ENCODE results near the gene EVA1C. TPM values are rescaled to one million over a fixed set of nuclear protein-coding genes. Genes with fewer than 3 reads are reported as not detected.

EVA1C gene
- polyA plus RNA-seq, 1 donor from 2014 or later = 2.1 TPM

DNA sequence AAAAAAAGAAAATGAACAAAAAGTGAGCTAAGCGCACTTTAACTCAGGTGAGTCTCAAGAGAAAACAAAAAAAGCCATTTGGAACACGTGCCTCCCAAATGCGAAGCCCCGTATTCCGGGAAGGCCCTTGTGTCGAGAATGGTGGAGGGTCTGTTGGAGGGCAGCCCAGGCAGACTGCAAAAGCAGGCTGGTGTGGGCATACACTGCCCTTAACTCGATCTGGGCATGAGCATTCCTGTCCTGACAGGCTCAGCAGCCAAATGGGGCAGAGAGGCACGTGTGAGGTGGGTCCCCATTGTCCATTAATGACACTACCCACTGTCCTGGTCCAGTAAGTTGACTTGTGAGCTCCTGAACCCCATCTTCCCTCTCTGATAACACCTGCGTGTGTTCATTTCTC, 57.7 kb downstream of the EVA1C start:
- Histone ChIP-seq H3K4me2 (ENCODE audit: low read length) (no peak overlapping the region), H3K27ac (ENCODE audit: low read length) (no peak overlapping the region), H3F3A (ENCODE audit: insufficient read depth, low read length, poor library complexity, severe bottlenecking) (no peaks in the 10 kb centered on the region), H4K20me1 (ENCODE audit: insufficient read depth) (no peaks in the 10 kb centered on the region), H3K4me3 (ENCODE audit: low read length) (no peak overlapping the region), H3K79me2 (replicated peaks; ENCODE audit: insufficient read depth, low read length) (no peaks in the 10 kb centered on the region), H2AFZ (ENCODE audit: low read depth, low read length) (no peak overlapping the region), H3K36me3 (ENCODE audit: insufficient read depth, low read length) (no peaks in the 10 kb centered on the region), H3K9me2 (ENCODE audit: insufficient read depth, low read length) (no peaks in the 10 kb centered on the region), H3K27me3 (ENCODE audit: insufficient read depth, low read depth, low read length) (no peaks in the 10 kb centered on the region), H3K9ac (ENCODE audit: low read length) (no peak overlapping the region), H3K9me3 (ENCODE audit: low read length) (no peaks in the 10 kb centered on the region)
- TF ChIP-seq RAD21 (conservative IDR thresholded peaks at IDR 0.05) = no peak
- TF ChIP-seq EZH2 (IDR thresholded peaks at IDR 0.05; ENCODE audit: borderline replicate concordance, insufficient read depth, low read length, poor library complexity, severe bottlenecking) = no peak
- TF ChIP-seq, protein P1, sequence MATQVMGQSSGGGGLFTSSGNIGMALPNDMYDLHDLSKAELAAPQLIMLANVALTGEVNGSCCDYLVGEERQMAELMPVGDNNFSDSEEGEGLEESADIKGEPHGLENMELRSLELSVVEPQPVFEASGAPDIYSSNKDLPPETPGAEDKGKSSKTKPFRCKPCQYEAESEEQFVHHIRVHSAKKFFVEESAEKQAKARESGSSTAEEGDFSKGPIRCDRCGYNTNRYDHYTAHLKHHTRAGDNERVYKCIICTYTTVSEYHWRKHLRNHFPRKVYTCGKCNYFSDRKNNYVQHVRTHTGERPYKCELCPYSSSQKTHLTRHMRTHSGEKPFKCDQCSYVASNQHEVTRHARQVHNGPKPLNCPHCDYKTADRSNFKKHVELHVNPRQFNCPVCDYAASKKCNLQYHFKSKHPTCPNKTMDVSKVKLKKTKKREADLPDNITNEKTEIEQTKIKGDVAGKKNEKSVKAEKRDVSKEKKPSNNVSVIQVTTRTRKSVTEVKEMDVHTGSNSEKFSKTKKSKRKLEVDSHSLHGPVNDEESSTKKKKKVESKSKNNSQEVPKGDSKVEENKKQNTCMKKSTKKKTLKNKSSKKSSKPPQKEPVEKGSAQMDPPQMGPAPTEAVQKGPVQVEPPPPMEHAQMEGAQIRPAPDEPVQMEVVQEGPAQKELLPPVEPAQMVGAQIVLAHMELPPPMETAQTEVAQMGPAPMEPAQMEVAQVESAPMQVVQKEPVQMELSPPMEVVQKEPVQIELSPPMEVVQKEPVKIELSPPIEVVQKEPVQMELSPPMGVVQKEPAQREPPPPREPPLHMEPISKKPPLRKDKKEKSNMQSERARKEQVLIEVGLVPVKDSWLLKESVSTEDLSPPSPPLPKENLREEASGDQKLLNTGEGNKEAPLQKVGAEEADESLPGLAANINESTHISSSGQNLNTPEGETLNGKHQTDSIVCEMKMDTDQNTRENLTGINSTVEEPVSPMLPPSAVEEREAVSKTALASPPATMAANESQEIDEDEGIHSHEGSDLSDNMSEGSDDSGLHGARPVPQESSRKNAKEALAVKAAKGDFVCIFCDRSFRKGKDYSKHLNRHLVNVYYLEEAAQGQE (IDR thresholded peaks at IDR 0.05; ENCODE audit: borderline replicate concordance) = no peak
- TF ChIP-seq POLR2AphosphoS5 (IDR thresholded peaks at IDR 0.05) = no peak
- no peak for TF ChIP-seq SMC3 (conservative IDR thresholded peaks at IDR 0.05; ENCODE audit: poor library complexity)
- TF ChIP-seq EP300 (conservative IDR thresholded peaks at IDR 0.05; ENCODE audit: poor library complexity, severe bottlenecking) = no peak
- no peak for TF ChIP-seq MXI1 (conservative IDR thresholded peaks at IDR 0.05; ENCODE audit: poor library complexity, severe bottlenecking)
- TF ChIP-seq TAF1 (IDR thresholded peaks at IDR 0.05; ENCODE audit: low read depth) = no peak
- TF ChIP-seq, protein P2, sequence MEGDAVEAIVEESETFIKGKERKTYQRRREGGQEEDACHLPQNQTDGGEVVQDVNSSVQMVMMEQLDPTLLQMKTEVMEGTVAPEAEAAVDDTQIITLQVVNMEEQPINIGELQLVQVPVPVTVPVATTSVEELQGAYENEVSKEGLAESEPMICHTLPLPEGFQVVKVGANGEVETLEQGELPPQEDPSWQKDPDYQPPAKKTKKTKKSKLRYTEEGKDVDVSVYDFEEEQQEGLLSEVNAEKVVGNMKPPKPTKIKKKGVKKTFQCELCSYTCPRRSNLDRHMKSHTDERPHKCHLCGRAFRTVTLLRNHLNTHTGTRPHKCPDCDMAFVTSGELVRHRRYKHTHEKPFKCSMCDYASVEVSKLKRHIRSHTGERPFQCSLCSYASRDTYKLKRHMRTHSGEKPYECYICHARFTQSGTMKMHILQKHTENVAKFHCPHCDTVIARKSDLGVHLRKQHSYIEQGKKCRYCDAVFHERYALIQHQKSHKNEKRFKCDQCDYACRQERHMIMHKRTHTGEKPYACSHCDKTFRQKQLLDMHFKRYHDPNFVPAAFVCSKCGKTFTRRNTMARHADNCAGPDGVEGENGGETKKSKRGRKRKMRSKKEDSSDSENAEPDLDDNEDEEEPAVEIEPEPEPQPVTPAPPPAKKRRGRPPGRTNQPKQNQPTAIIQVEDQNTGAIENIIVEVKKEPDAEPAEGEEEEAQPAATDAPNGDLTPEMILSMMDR (IDR thresholded peaks at IDR 0.05; ENCODE audit: poor library complexity, severe bottlenecking) = no peak

DNA sequence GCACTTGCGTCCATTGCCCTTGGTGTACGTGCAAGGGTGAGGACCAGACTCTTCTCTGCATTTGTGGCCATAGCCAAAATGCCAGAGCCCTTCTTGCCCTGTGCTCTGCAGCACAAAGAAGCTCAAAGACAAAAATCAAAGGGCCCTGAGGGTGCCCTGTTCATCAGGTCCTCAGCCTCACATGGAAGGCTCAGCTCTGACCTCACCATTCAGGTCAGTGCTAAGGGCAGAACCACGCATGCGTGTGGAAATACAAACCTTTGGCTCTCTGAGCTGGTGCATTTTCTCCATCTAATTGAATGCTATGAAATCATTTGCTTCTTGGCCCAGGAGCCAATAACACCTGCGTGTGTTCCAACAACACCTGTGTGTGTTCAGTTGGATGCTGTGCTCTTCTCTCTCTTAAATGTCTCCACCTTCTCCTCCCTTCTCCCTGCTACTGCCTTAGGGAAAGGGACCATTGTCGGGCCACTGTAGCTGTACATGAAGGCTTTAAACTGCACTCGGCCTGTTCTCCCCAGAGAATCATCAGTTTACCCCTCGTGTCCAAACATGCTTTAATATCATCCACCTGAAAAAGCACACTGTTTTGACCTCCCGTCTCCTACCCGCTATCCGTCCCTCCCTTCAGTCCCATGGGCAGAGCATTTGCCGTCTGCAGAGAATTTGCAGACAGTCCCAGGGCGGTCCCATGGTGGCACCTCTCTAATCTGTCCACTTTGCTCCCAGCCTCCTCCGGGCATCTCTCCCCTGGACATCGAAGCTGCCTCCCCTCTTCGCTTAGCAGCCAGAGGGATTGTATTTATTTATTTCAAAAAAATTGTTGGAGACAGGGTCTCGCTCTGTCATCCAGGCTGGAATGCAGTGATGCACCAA, 60.6 kb downstream of the EVA1C start:
- no peak overlapping the region for H3K27ac ChIP-seq (ENCODE audit: low read length)
- H2AFZ ChIP-seq (ENCODE audit: low read depth, low read length) = no peak overlapping the region
- H3K27me3 ChIP-seq (ENCODE audit: insufficient read depth, low read depth, low read length) = no peaks in the 10 kb centered on the region
- H3K9me2 ChIP-seq (ENCODE audit: insufficient read depth, low read length) = no peaks in the 10 kb centered on the region
- no peak overlapping the region for H3K4me3 ChIP-seq (ENCODE audit: low read length)
- H3K36me3 ChIP-seq (ENCODE audit: insufficient read depth, low read length) = no peaks in the 10 kb centered on the region
- TF ChIP-seq EP300 (conservative IDR thresholded peaks at IDR 0.05; ENCODE audit: poor library complexity, severe bottlenecking) = no peak
- no peak for TF ChIP-seq TAF1 (IDR thresholded peaks at IDR 0.05; ENCODE audit: low read depth)
- TF ChIP-seq, protein P1 (IDR thresholded peaks at IDR 0.05; ENCODE audit: borderline replicate concordance) = no peak
- no peak for TF ChIP-seq RAD21 (conservative IDR thresholded peaks at IDR 0.05)
- no peak for TF ChIP-seq POLR2AphosphoS5 (IDR thresholded peaks at IDR 0.05)
- no peaks in the 10 kb centered on the region for H3F3A ChIP-seq (ENCODE audit: insufficient read depth, low read length, poor library complexity, severe bottlenecking)
- H4K20me1 ChIP-seq (ENCODE audit: insufficient read depth) = no peaks in the 10 kb centered on the region
- H3K9me3 ChIP-seq (ENCODE audit: low read length) = no peaks in the 10 kb centered on the region
- no peak overlapping the region for H3K4me2 ChIP-seq (ENCODE audit: low read length)
- no peaks in the 10 kb centered on the region for H3K79me2 ChIP-seq (replicated peaks; ENCODE audit: insufficient read depth, low read length)
- H3K9ac ChIP-seq (ENCODE audit: low read length) = no peak overlapping the region
